ENCODE data around the gene TFPI.

TFPI gene

GRCh38 chr2:187495324-187495723 is 58.9 kb downstream of the TFPI start:
- 0 out of 2 replicates have a peak, but pooled peaks cover 4% of the 10 kb centered on the region for H3K36me3 ChIP-seq (ENCODE audit: insufficient read depth, low read length)
- no peaks in the 10 kb centered on the region for H3K4me1 ChIP-seq (ENCODE audit: insufficient read depth, low read length)
- H3K9me3 ChIP-seq (ENCODE audit: control insufficient read depth, insufficient read depth, low read length): peaks cover 14% of the 10 kb centered on the region
- no peak overlapping the region for H3K9ac ChIP-seq (ENCODE audit: low read depth, low read length)

GRCh38 chr2:187493877-187494568 is 60.2 kb downstream of the TFPI start:
- peaks cover 14% of the 10 kb centered on the region for H3K9me3 ChIP-seq (ENCODE audit: control insufficient read depth, insufficient read depth, low read length)
- no peak overlapping the region for H3K9ac ChIP-seq (ENCODE audit: low read depth, low read length)
- H3K36me3 ChIP-seq (ENCODE audit: insufficient read depth, low read length): 0 out of 2 replicates have a peak, but pooled peaks cover 4% of the 10 kb centered on the region
- no peaks in the 10 kb centered on the region for H3K4me1 ChIP-seq (ENCODE audit: insufficient read depth, low read length)

- peaks cover 14% of the 10 kb centered on the region for H3K9me3 ChIP-seq (ENCODE audit: control insufficient read depth, insufficient read depth, low read length)
- H3K9ac ChIP-seq (ENCODE audit: low read depth, low read length): no peak overlapping the region
- 0 out of 2 replicates have a peak, but pooled peaks cover 4% of the 10 kb centered on the region for H3K36me3 ChIP-seq (ENCODE audit: insufficient read depth, low read length)
- no peaks in the 10 kb centered on the region for H3K4me1 ChIP-seq (ENCODE audit: insufficient read depth, low read length)
Observed at GRCh38 chr2:187493180-187493579, 61.1 kb downstream of the TFPI start.

GRCh38 chr2:187486241-187486640 is 68.0 kb downstream of the TFPI start:
- no peaks in the 10 kb centered on the region for H3K4me1 ChIP-seq (ENCODE audit: insufficient read depth, low read length)
- no peaks in the 10 kb centered on the region for H3K36me3 ChIP-seq (ENCODE audit: insufficient read depth, low read length)
- no peak overlapping the region for H3K9ac ChIP-seq (ENCODE audit: low read depth, low read length)
- H3K9me3 ChIP-seq (ENCODE audit: control insufficient read depth, insufficient read depth, low read length): no peaks in the 10 kb centered on the region

GRCh38 chr2:187485523-187485922 is 68.7 kb downstream of the TFPI start:
- H3K9me3 ChIP-seq (ENCODE audit: control insufficient read depth, insufficient read depth, low read length): no peaks in the 10 kb centered on the region
- H3K9ac ChIP-seq (ENCODE audit: low read depth, low read length): no peak overlapping the region
- H3K36me3 ChIP-seq (ENCODE audit: insufficient read depth, low read length): no peaks in the 10 kb centered on the region
- no peaks in the 10 kb centered on the region for H3K4me1 ChIP-seq (ENCODE audit: insufficient read depth, low read length)

GRCh38 chr2:187483537-187483936 is 70.7 kb downstream of the TFPI start:
- no peaks in the 10 kb centered on the region for H3K9me3 ChIP-seq (ENCODE audit: control insufficient read depth, insufficient read depth, low read length)
- no peak overlapping the region for H3K9ac ChIP-seq (ENCODE audit: low read depth, low read length)
- H3K4me1 ChIP-seq (ENCODE audit: insufficient read depth, low read length): no peaks in the 10 kb centered on the region
- no peaks in the 10 kb centered on the region for H3K36me3 ChIP-seq (ENCODE audit: insufficient read depth, low read length)

- H3K9ac ChIP-seq (ENCODE audit: low read depth, low read length): no peak overlapping the region
Observed at GRCh38 chr2:187482796-187483195, 71.4 kb downstream of the TFPI start.

GRCh38 chr2:187481543-187481942 is 72.7 kb downstream of the TFPI start:
- H3K36me3 ChIP-seq (ENCODE audit: insufficient read depth, low read length): no peaks in the 10 kb centered on the region
- no peak overlapping the region for H3K9ac ChIP-seq (ENCODE audit: low read depth, low read length)
- no peaks in the 10 kb centered on the region for H3K4me1 ChIP-seq (ENCODE audit: insufficient read depth, low read length)
- H3K9me3 ChIP-seq (ENCODE audit: control insufficient read depth, insufficient read depth, low read length): no peaks in the 10 kb centered on the region

More at GRCh38 chr2:187482796-187483195, 71.4 kb downstream of the TFPI start:
- no peaks in the 10 kb centered on the region for H3K4me1 ChIP-seq (ENCODE audit: insufficient read depth, low read length)
- H3K36me3 ChIP-seq (ENCODE audit: insufficient read depth, low read length): no peaks in the 10 kb centered on the region
- H3K9me3 ChIP-seq (ENCODE audit: control insufficient read depth, insufficient read depth, low read length): no peaks in the 10 kb centered on the region

- Histone ChIP-seq H3K9ac (ENCODE audit: low read depth, low read length) (no peak overlapping the region), H3K4me1 (ENCODE audit: insufficient read depth, low read length) (no peaks in the 10 kb centered on the region), H3K36me3 (ENCODE audit: insufficient read depth, low read length) (no peaks in the 10 kb centered on the region), H3K9me3 (ENCODE audit: control insufficient read depth, insufficient read depth, low read length) (no peaks in the 10 kb centered on the region)
Observed at GRCh38 chr2:187478719-187479118, 75.5 kb downstream of the TFPI start.

- Histone ChIP-seq H3K36me3 (ENCODE audit: insufficient read depth, low read length) (no peaks in the 10 kb centered on the region), H3K9me3 (ENCODE audit: control insufficient read depth, insufficient read depth, low read length) (no peaks in the 10 kb centered on the region)
Observed at GRCh38 chr2:187477051-187477450, 77.2 kb downstream of the TFPI start.

GRCh38 chr2:187475499-187476248 is 78.6 kb downstream of the TFPI start:
- H3K9ac ChIP-seq (ENCODE audit: low read depth, low read length): no peak overlapping the region
- H3K4me1 ChIP-seq (ENCODE audit: insufficient read depth, low read length): no peaks in the 10 kb centered on the region
- H3K36me3 ChIP-seq (ENCODE audit: insufficient read depth, low read length): no peaks in the 10 kb centered on the region
- H3K9me3 ChIP-seq (ENCODE audit: control insufficient read depth, insufficient read depth, low read length): no peaks in the 10 kb centered on the region

More at GRCh38 chr2:187477051-187477450, 77.2 kb downstream of the TFPI start:
- H3K9ac ChIP-seq (ENCODE audit: low read depth, low read length): no peak overlapping the region
- H3K4me1 ChIP-seq (ENCODE audit: insufficient read depth, low read length): no peaks in the 10 kb centered on the region

- H3K4me1 ChIP-seq (ENCODE audit: insufficient read depth, low read length): no peaks in the 10 kb centered on the region
- no peaks in the 10 kb centered on the region for H3K36me3 ChIP-seq (ENCODE audit: insufficient read depth, low read length)
- H3K9me3 ChIP-seq (ENCODE audit: control insufficient read depth, insufficient read depth, low read length): no peaks in the 10 kb centered on the region
- no peak overlapping the region for H3K9ac ChIP-seq (ENCODE audit: low read depth, low read length)
Observed at GRCh38 chr2:187470698-187471097, 83.5 kb downstream of the TFPI start.

GRCh38 chr2:187469538-187469937 is 84.7 kb downstream of the TFPI start:
- Histone ChIP-seq H3K4me1 (ENCODE audit: insufficient read depth, low read length) (no peaks in the 10 kb centered on the region), H3K9me3 (ENCODE audit: control insufficient read depth, insufficient read depth, low read length) (no peaks in the 10 kb centered on the region), H3K9ac (ENCODE audit: low read depth, low read length) (no peak overlapping the region), H3K36me3 (ENCODE audit: insufficient read depth, low read length) (no peaks in the 10 kb centered on the region)

- no peak overlapping the region for H3K9ac ChIP-seq (ENCODE audit: low read depth, low read length)
- no peaks in the 10 kb centered on the region for H3K9me3 ChIP-seq (ENCODE audit: control insufficient read depth, insufficient read depth, low read length)
- no peaks in the 10 kb centered on the region for H3K4me1 ChIP-seq (ENCODE audit: insufficient read depth, low read length)
- no peaks in the 10 kb centered on the region for H3K36me3 ChIP-seq (ENCODE audit: insufficient read depth, low read length)
Observed at GRCh38 chr2:187468262-187468661, 86.0 kb downstream of the TFPI start.
